A673 (cell line): ENCODE results near the gene VSTM4.

Experiments used
- CTCF ChIP-seq: fragments of 300-800, 200-600 bp; sonication (generic); conservative IDR thresholded peaks from 2 replicates; pipeline ENCODE4 v1.5.1; 2017; ENCODE audit warnings: low read depth, mild to moderate bottlenecking, antibody characterized with exemption, low read length, moderate library complexity, mixed read lengths
- EZH2 ChIP-seq: fragments of 200-600 bp; sonication (generic); IDR thresholded peaks from 2 replicates; pipeline ENCODE4 v1.6.1; 2017; ENCODE audit warnings: borderline replicate concordance, low read depth, mild to moderate bottlenecking, mixed read lengths, antibody characterized with exemption, low read length; ENCODE audit not compliant: poor library complexity, severe bottlenecking

- TF ChIP-seq EZH2 (no peak), CTCF (no peak)
Observed at GRCh38 chr10:49009199-49009979, 105.9 kb downstream of the VSTM4 start.
